Endothelial cell (in vitro differentiated cells): ENCODE measurements around the gene SORCS1. TPM values are rescaled to one million over a fixed set of nuclear protein-coding genes. Genes with fewer than 3 reads are reported as not detected.

Source experiments
- DNase-seq: peaks from one replicate; pipeline ENCODE4 v3.0.0; 2021; ENCODE audit warnings: low spot score
- H3K27ac Mint-ChIP-seq: one replicate; pipeline ENCODE4 v1.8.0; 2021; ENCODE audit warnings: mixed read lengths, inconsistent platforms; ENCODE audit not compliant: unreplicated experiment
- H3K27me3 Mint-ChIP-seq: one replicate; pipeline ENCODE4 v1.8.0; 2021; ENCODE audit warnings: mild to moderate bottlenecking, moderate library complexity, mixed read lengths, inconsistent platforms; ENCODE audit not compliant: unreplicated experiment
- H3K36me3 Mint-ChIP-seq: one replicate; pipeline ENCODE4 v1.8.0; 2021; ENCODE audit warnings: mild to moderate bottlenecking, low read depth, mixed read lengths, inconsistent platforms; ENCODE audit not compliant: unreplicated experiment
- H3K4me1 Mint-ChIP-seq: one replicate; pipeline ENCODE4 v1.8.0; 2021; ENCODE audit warnings: mild to moderate bottlenecking, mixed read lengths, inconsistent platforms; ENCODE audit not compliant: unreplicated experiment
- H3K4me3 Mint-ChIP-seq: one replicate; pipeline ENCODE4 v1.8.0; 2021; ENCODE audit warnings: mild to moderate bottlenecking, mixed read lengths, inconsistent platforms; ENCODE audit not compliant: unreplicated experiment
- H3K9me3 Mint-ChIP-seq: one replicate; pipeline ENCODE4 v1.8.0; 2021; ENCODE audit warnings: mixed read lengths, inconsistent platforms; ENCODE audit not compliant: unreplicated experiment
- total RNA-seq: library from RNA; stranded (reverse); fragmentation: NEBNext Ultra II Directional; extraction: Animal tissue kit (Norgen Biotek cat#: 25700); gene quantifications from one replicate; pipeline ENCODE4 v1.2.1, GENCODE V29; 2021; ENCODE audit not compliant: unreplicated experiment
- TF ChIP-seq, protein P1 (sequence below): fragments of 200-600 bp; sonication (generic); IDR thresholded peaks from one replicate; pipeline ENCODE4 v1.5.0; 2021; ENCODE audit warnings: antibody characterized with exemption; ENCODE audit not compliant: unreplicated experiment

SORCS1 gene
- total RNA-seq, 1 donor from 2014 or later, result 0.56 TPM

- Mint-ChIP-seq H3K27ac (peak overlapping the region; percentile 25), H3K4me3 (no peak overlapping the region), H3K36me3 (no peaks in the 10 kb centered on the region), H3K9me3 (no peaks in the 10 kb centered on the region), H3K27me3 (no peaks in the 10 kb centered on the region), H3K4me1 (peaks cover 12% of the 10 kb centered on the region)
- no peak for DNase-seq
- TF ChIP-seq, protein P1, sequence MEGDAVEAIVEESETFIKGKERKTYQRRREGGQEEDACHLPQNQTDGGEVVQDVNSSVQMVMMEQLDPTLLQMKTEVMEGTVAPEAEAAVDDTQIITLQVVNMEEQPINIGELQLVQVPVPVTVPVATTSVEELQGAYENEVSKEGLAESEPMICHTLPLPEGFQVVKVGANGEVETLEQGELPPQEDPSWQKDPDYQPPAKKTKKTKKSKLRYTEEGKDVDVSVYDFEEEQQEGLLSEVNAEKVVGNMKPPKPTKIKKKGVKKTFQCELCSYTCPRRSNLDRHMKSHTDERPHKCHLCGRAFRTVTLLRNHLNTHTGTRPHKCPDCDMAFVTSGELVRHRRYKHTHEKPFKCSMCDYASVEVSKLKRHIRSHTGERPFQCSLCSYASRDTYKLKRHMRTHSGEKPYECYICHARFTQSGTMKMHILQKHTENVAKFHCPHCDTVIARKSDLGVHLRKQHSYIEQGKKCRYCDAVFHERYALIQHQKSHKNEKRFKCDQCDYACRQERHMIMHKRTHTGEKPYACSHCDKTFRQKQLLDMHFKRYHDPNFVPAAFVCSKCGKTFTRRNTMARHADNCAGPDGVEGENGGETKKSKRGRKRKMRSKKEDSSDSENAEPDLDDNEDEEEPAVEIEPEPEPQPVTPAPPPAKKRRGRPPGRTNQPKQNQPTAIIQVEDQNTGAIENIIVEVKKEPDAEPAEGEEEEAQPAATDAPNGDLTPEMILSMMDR, result no peak
These were observed 448.1 kb downstream of the SORCS1 start for GRCh38 chr10:106716381-106716780.

- Mint-ChIP-seq H3K27ac (no peak overlapping the region), H3K9me3 (no peaks in the 10 kb centered on the region), H3K4me3 (no peak overlapping the region), H3K36me3 (no peaks in the 10 kb centered on the region), H3K4me1 (peaks cover 12% of the 10 kb centered on the region), H3K27me3 (no peaks in the 10 kb centered on the region)
- TF ChIP-seq, protein P1, result no peak
- DNase-seq, result no peak
These were observed 449.6 kb downstream of the SORCS1 start for GRCh38 chr10:106714734-106715555.

GRCh38 chr10:106713846-106714245, 450.7 kb downstream of the SORCS1 start:
- Mint-ChIP-seq H3K27me3 (no peaks in the 10 kb centered on the region), H3K4me3 (no peak overlapping the region), H3K27ac (no peak overlapping the region), H3K9me3 (no peaks in the 10 kb centered on the region), H3K4me1 (peaks cover 13% of the 10 kb centered on the region), H3K36me3 (no peaks in the 10 kb centered on the region)
- DNase-seq, result no peak
- TF ChIP-seq, protein P1, result no peak

GRCh38 chr10:106712988-106713387, 451.5 kb downstream of the SORCS1 start:
- Mint-ChIP-seq H3K4me3 (no peak overlapping the region), H3K36me3 (no peaks in the 10 kb centered on the region), H3K4me1 (peaks cover 16% of the 10 kb centered on the region), H3K9me3 (no peaks in the 10 kb centered on the region), H3K27ac (no peak overlapping the region), H3K27me3 (no peaks in the 10 kb centered on the region)
- DNase-seq, result no peak
- TF ChIP-seq, protein P1, result no peak

- TF ChIP-seq, protein P1, result peak; percentile 79
- Mint-ChIP-seq H3K4me3 (no peak overlapping the region), H3K27me3 (no peaks in the 10 kb centered on the region), H3K9me3 (no peaks in the 10 kb centered on the region), H3K36me3 (no peaks in the 10 kb centered on the region), H3K4me1 (peaks cover 8% of the 10 kb centered on the region), H3K27ac (no peak overlapping the region)
- DNase-seq, result peak; percentile 38
These were observed 453.1 kb downstream of the SORCS1 start for GRCh38 chr10:106711313-106711906.
